ENCODE measurements around the gene RIMBP3C.

GRCh38 chr22:21571679-21572078, 20.4 kb upstream of the RIMBP3C start:
- TF ChIP-seq CTCF (conservative IDR thresholded peaks at IDR 0.05; ENCODE audit: low read length) = no peak
- TF ChIP-seq EZH2phosphoT487 (IDR thresholded peaks at IDR 0.05; ENCODE audit: borderline replicate concordance) = no peak

All from Loucy (cell line).